IgD-negative memory B cell (primary cell): ENCODE results near the gene LILRB3. TPM values are rescaled to one million over a fixed set of nuclear protein-coding genes. Genes with fewer than 3 reads are reported as not detected.
"Not testable (repeated sequence)": the region's sequence is repeated elsewhere in the genome, so short reads cannot be mapped to it uniquely, and the experiment has no call there.

Source experiments
- H3K27ac Mint-ChIP-seq, 3 donors: one replicate each; pipeline ENCODE4 v1.8.0; 2020 to 2022; ENCODE audit warnings: mild to moderate bottlenecking in 3 of 3, mixed read lengths in 3 of 3, moderate library complexity in 1 of 3
- H3K27me3 Mint-ChIP-seq: one replicate; pipeline ENCODE4 v1.8.0; 2021; ENCODE audit warnings: mixed read lengths
- H3K36me3 Mint-ChIP-seq: one replicate; pipeline ENCODE4 v1.8.0; 2020; ENCODE audit warnings: mild to moderate bottlenecking, mixed read lengths
- H3K4me1 Mint-ChIP-seq, 3 donors: one replicate each; pipeline ENCODE4 v1.8.0; 2020 to 2022; ENCODE audit warnings: mixed read lengths in 3 of 3, mild to moderate bottlenecking in 1 of 3
- H3K4me3 Mint-ChIP-seq, 4 donors: one replicate each; pipeline ENCODE4 v1.8.0; 2020 to 2022; ENCODE audit warnings: mild to moderate bottlenecking in 4 of 4, mixed read lengths in 4 of 4, moderate library complexity in 3 of 4
- H3K9me3 Mint-ChIP-seq, 3 donors: one replicate each; pipeline ENCODE4 v1.8.0; 2020 to 2021; ENCODE audit warnings: mixed read lengths in 3 of 3, mild to moderate bottlenecking in 1 of 3
- polyA plus RNA-seq: library from polyadenylated mRNA; unstranded; fragments of 300-500 nt; fragmentation: Illumina TruSeq; gene quantifications from one replicate; pipeline ENCODE4 v1.2.3, GENCODE V29; 2021

LILRB3 gene
- polyA plus RNA-seq, 1 donor from 2014 or later, result 0.16 TPM

DNA sequence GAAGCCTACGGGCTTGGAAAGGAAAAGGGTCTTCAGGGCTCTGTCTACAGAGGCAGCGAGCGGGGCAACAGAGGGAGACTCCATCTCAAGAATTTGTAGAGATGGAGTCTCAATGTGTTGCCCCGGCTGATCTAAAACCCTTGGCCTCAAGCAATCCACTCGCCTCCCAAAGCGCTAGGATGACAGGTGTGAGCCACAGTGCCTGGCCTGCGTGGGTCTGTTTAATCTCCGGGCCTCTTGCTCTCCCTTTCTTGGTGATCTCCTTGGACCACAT lies 14.1 kb downstream of the LILRB3 start:
- no peaks in the 10 kb centered on the region for H3K27me3 Mint-ChIP-seq
- no peaks in the 10 kb centered on the region for H3K9me3 Mint-ChIP-seq
- peaks cover 38 to 47% (median 44%) of the 10 kb centered on the region in 3 donors for H3K4me1 Mint-ChIP-seq
- peak overlapping the region in 3 of 4 donors; percentile 69 to 82 (median 82) for H3K4me3 Mint-ChIP-seq
- H3K27ac Mint-ChIP-seq, result peak overlapping the region; percentile 83 to 94 (median 93)
- peaks cover 8% of the 10 kb centered on the region for H3K36me3 Mint-ChIP-seq

DNA sequence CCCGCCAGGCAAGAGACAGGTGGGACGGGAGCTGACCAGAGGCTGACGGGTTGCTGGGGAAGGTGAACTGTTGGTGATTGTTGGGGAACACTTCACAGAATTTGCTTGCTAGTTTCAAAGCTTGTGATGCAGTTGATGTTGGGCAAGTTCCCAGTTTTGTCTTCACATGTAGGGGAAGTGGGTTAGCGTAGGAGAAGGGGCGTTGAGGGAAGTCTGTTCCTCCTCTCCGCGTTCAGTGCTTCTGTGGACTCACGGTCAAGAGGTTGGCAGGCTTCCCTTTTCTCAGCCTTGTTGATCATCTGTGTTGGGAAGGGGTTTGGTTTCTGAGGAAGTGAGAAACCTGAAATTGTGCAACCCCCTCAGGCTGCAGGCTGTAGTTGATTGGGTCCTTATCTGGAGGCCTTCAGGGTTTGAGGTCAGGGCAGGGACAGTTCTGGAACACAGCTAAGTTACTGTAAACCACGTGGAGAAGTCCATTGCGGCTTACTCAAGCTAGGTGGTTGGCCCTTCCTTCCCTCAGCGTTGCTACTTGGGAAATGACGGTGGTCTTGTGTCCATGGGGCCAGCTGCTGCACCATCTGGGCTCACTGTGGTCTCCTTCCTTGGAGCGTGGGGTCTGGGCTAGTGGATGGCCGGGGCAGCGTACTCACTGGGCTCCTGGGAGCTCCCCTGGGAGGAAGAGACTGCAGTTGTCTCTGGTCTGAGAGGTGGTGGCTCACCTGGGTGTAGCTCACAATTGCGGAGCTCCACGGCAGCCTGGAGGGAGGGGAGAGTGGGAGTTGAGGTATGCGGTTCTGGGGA lies 14.6 kb downstream of the LILRB3 start:
- Mint-ChIP-seq H3K4me1 (peaks cover 40 to 51% (median 49%) of the 10 kb centered on the region in 3 donors), H3K4me3 (peak overlapping the region in 3 of 4 donors; percentile 75 to 82 (median 82)), H3K36me3 (peaks cover 11% of the 10 kb centered on the region), H3K9me3 (no peaks in the 10 kb centered on the region), H3K27me3 (no peaks in the 10 kb centered on the region), H3K27ac (peak overlapping the region; percentile 83 to 94 (median 93))

DNA sequence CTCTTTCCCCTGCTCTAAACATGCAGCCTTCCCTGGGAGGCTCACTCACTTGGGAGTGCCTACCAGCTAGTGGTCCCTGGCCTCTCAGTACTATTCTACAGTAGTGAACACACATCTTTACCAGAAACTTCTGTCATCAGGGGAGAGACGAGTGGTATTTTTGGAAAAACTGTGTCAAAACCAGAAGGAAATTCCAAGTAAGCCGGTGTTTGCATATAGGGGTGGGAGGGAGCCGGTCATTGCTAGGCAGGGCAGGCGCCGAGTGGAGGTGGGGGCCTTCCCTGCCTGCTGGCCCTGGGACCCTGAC lies 15.2 kb downstream of the LILRB3 start:
- H3K9me3 Mint-ChIP-seq, result no peaks in the 10 kb centered on the region
- H3K27me3 Mint-ChIP-seq, result no peaks in the 10 kb centered on the region
- H3K36me3 Mint-ChIP-seq, result peaks cover 16% of the 10 kb centered on the region
- H3K4me3 Mint-ChIP-seq, result peak overlapping the region; percentile 8 to 82 (median 66)
- peak overlapping the region; percentile 83 to 94 (median 93) for H3K27ac Mint-ChIP-seq
- H3K4me1 Mint-ChIP-seq, result peaks cover 46 to 57% (median 54%) of the 10 kb centered on the region in 3 donors

DNA sequence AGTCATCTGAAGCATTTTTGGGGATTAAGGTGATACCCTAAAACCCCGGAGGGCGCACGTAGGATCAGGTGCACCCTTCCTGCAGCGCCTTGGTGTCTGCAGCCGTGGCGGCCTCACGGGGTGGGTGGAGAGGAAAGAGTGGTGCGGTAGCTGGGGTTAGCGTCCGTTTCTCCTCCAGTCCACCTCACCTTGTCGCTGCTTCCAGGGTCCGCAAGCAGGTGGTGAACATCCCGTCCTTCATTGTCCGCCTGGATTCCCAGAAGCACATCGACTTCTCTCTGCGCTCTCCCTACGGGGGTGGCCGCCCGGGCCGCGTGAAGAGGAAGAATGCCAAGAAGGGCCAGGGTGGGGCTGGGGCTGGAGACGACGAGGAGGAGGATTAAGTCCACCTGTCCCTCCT lies 15.6 kb downstream of the LILRB3 start:
- peaks cover 18% of the 10 kb centered on the region for H3K36me3 Mint-ChIP-seq
- H3K4me3 Mint-ChIP-seq, result peak overlapping the region in 2 of 4 donors; percentile 82
- peak overlapping the region in 2 of 3 donors; percentile 59 to 94 for H3K27ac Mint-ChIP-seq
- not testable (repeated sequence) for H3K27me3 Mint-ChIP-seq, H3K9me3 Mint-ChIP-seq
- H3K4me1 Mint-ChIP-seq, result peaks cover 50 to 61% (median 58%) of the 10 kb centered on the region in 3 donors

DNA sequence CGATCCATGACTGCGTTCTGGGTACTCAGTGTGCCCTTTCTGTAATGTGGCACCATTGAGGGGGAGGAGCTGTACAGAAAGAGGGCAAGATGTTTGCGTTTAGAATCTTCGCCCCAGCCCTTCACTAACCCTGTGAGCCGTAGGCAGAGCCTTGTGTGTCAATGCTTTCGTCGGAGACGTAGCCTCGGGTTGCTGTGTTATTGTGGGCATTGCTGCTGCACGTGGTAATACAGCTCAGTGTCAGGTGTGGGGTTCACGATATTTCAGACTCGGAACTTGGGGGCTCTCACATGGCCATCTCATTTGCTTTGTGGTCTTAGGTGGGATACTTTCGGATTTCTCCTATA lies 16.0 kb downstream of the LILRB3 start:
- no peaks in the 10 kb centered on the region for H3K27me3 Mint-ChIP-seq
- peak overlapping the region in 2 of 4 donors; percentile 12 to 24 for H3K4me3 Mint-ChIP-seq
- peak overlapping the region in 2 of 3 donors; percentile 59 to 94 for H3K27ac Mint-ChIP-seq
- peaks cover 17% of the 10 kb centered on the region for H3K36me3 Mint-ChIP-seq
- H3K9me3 Mint-ChIP-seq, result no peaks in the 10 kb centered on the region
- peaks cover 54 to 63% (median 62%) of the 10 kb centered on the region in 3 donors for H3K4me1 Mint-ChIP-seq

DNA sequence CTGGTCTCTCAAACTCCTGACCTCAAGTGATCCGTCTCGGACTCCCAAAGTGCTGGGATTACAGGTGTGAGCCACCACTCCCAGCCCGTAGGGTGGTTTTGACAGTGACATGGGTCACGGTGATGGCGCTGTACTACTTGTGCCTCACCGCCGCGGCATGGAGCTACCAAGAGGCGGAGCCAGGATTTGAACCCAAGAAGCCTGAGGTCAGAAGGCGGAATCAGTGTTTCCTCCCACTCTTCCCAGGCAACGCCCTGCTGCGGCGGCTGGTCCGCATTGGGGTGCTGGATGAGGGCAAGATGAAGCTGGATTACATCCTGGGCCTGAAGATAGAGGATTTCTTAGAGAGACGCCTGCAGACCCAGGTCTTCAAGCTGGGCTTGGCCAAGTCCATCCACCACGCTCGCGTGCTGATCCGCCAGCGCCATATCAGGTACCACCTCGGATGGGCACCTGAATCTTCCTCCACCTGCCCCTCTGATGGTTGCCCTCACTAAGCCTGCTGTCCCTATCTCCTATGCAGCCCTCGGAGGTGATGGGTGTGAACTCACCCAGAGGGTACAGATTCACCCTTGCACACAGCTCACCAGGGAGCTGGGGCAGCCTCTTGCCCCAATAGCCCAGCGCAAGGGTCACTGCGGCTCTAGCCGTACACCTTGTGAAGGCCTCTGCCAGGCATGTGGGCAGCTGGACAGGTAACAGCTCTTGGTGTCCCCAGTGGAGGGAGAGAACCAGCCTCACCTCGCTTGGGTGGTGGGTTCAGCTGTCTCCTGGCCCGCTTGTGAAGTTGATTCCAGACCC lies 16.6 kb downstream of the LILRB3 start:
- Mint-ChIP-seq H3K9me3 (no peaks in the 10 kb centered on the region), H3K27me3 (no peaks in the 10 kb centered on the region), H3K4me3 (peak overlapping the region in 3 of 4 donors; percentile 24 to 85 (median 48)), H3K27ac (peak overlapping the region in 2 of 3 donors; percentile 48 to 96), H3K36me3 (peaks cover 17% of the 10 kb centered on the region), H3K4me1 (peaks cover 56 to 64% (median 63%) of the 10 kb centered on the region in 3 donors)

DNA sequence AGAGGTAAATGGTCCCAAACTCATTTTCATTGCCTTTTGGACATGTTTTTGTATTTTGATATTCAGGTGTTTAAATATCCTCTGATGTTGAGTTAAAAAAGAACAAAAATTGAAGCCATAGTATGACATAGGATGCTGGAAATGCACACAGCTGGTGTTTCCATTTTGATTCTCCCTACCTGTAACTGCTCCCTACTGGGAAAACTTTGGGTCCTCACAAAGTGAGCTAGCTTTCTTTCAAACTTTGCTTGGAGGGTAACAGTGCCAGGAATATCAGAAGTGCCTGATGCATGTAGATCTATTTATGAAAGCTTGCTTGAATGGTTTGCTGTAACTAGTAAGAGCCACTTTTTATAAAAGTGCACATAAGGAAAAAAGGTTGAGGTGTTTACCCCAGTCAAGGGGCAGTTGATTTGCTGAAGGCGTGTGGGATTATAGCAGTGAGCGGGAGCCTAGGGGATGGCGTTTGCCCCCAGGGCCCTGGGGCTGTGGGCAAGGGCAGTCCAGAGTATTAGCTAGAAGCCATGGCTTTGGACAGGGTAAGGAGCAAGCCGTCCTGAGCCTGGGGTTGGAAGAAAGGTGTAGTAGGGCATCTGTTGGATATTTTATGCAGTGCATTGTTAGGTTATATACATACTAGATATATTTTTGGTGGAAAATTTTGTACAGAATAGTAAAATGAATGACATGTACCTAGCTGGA lies 17.9 kb downstream of the LILRB3 start:
- H3K9me3 Mint-ChIP-seq, result no peaks in the 10 kb centered on the region
- no peaks in the 10 kb centered on the region for H3K27me3 Mint-ChIP-seq
- H3K36me3 Mint-ChIP-seq, result peaks cover 17% of the 10 kb centered on the region
- peak overlapping the region in 3 of 4 donors; percentile 73 to 97 (median 85) for H3K4me3 Mint-ChIP-seq
- H3K4me1 Mint-ChIP-seq, result peaks cover 57 to 65% (median 60%) of the 10 kb centered on the region in 3 donors
- H3K27ac Mint-ChIP-seq, result peak overlapping the region in 1 of 3 donors; percentile 96

DNA sequence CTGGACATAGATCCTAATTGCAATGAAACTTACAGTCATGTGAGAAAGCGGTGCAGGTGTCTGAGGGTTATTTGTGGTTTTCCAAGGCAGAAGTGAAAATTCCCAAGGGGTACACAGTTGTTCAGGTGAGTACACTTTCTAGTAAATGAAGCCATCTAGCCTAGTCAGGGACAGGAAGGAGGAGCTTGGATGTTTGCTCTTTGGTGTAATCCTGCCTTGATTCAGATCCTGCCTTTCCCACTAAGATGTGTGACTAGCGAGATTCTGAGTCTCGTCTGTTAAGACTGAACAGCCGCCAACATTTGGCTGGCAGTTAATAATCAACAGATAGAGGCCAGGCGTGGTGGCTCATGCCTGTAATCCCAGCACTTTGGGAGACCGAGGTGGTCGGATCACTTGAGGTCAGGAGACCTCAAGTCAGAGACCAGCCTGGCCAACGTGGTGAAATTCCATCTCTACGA lies 19.6 kb downstream of the LILRB3 start:
- H3K9me3 Mint-ChIP-seq, result no peaks in the 10 kb centered on the region
- H3K36me3 Mint-ChIP-seq, result peaks cover 17% of the 10 kb centered on the region

DNA sequence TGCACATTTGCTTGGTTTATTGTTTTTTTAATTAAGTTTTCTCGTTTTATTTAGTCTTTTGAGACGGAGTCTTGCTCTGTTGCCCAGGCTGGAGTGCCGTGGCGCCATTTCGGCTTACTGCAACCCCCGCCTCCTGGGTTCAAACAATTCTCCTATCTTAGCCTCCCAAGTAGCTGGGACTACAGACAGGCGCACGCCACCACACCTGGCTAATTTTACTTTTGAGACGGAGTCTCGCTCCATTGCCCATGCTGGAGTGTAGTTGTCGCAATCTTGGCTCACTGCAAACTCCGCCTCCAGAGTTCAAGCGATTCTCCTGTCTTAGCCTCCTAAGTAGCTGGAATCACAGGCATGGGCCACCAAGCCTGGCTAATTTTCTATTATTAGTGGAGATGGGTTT lies 20.8 kb downstream of the LILRB3 start:
- Mint-ChIP-seq H3K27me3 (no peaks in the 10 kb centered on the region), H3K36me3 (peaks cover 17% of the 10 kb centered on the region), H3K9me3 (no peaks in the 10 kb centered on the region), H3K27ac (peak overlapping the region; percentile 85 to 99 (median 96)), H3K4me3 (peak overlapping the region; percentile 97 to 100 (median 99)), H3K4me1 (peaks cover 39 to 45% (median 42%) of the 10 kb centered on the region in 3 donors)

More for the DNA sequence above, 19.6 kb downstream of the LILRB3 start:
- Mint-ChIP-seq H3K4me1 (peaks cover 48 to 55% (median 54%) of the 10 kb centered on the region in 3 donors), H3K4me3 (peak overlapping the region; percentile 97 to 100 (median 99)), H3K27me3 (no peaks in the 10 kb centered on the region), H3K27ac (peak overlapping the region; percentile 23 to 96 (median 88))

DNA sequence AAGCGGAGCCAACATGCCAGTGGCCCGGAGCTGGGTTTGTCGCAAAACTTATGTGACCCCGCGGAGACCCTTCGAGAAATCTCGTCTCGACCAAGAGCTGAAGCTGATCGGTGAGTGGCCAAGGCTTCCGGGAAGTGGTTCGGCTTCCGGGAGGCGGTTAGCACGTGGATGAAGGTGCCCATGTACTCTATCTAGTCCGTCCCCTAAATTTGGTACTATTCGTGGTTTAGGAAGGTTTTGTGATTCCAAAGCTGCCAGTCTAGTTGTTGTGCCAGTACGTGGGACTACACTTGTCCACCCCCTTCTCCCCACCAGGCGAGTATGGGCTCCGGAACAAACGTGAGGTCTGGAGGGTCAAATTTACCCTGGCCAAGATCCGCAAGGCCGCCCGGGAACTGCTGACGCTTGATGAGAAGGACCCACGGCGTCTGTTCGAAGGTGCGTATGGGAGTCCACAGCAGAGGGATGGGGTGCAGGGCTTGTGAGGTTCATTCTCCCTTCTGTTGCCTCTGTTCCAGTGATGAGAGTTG lies 21.6 kb downstream of the LILRB3 start:
- no peaks in the 10 kb centered on the region for H3K27me3 Mint-ChIP-seq
- peak overlapping the region; percentile 96 to 99 (median 99) for H3K27ac Mint-ChIP-seq
- H3K4me3 Mint-ChIP-seq, result peak overlapping the region; percentile 97 to 100 (median 99)
- peaks cover 38 to 45% (median 39%) of the 10 kb centered on the region in 3 donors for H3K4me1 Mint-ChIP-seq
- H3K36me3 Mint-ChIP-seq, result peaks cover 17% of the 10 kb centered on the region
- no peaks in the 10 kb centered on the region for H3K9me3 Mint-ChIP-seq

DNA sequence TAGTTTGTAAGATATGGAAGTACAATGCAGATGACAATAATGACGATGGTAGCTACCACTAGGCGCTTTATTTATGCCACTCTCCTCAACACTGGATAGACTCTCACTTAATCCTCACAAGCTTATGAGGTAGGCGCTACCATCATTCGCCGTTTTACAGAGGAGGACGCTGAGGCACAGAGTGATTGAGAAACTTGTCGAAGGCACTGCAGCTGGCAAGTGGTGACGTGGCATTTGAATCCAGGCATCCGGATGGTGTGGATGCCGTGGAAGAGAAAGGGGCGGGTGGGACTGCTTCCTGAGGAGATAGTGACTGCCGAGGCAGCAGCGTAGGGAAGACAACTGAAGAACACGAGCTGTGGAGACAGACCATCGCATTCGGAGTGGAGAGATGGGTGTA lies 23.4 kb downstream of the LILRB3 start:
- peak overlapping the region; percentile 47 to 97 (median 60) for H3K4me3 Mint-ChIP-seq
- H3K36me3 Mint-ChIP-seq, result peaks cover 12% of the 10 kb centered on the region
- peak overlapping the region in 2 of 3 donors; percentile 89 for H3K27ac Mint-ChIP-seq
- H3K4me1 Mint-ChIP-seq, result peaks cover 26 to 33% (median 33%) of the 10 kb centered on the region in 3 donors
- no peaks in the 10 kb centered on the region for H3K27me3 Mint-ChIP-seq
- no peaks in the 10 kb centered on the region for H3K9me3 Mint-ChIP-seq

DNA sequence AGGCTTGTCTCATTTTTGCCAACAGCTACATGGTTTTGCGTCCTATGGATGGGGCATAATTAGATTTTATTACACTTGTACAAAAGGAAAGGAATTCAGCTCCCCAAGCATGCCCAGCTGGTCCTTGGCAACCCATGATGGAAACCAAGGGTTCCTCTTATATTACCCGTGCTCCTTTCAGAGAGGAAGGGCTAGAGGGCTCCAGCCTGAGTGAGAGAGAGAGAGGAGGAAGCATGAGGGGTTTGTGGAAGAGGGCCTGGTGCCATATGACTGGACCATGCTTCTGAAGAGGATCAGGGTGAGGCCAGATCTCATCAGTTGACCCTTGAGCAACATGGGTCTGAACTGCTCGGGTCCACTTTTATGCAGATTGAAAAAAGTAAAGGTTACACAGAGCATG lies 25.7 kb downstream of the LILRB3 start:
- Mint-ChIP-seq H3K27ac (peak overlapping the region in 1 of 3 donors; percentile 19), H3K4me3 (peak overlapping the region in 1 of 4 donors; percentile 72), H3K36me3 (no peaks in the 10 kb centered on the region), H3K9me3 (no peaks in the 10 kb centered on the region), H3K4me1 (peaks cover 12 to 15% (median 14%) of the 10 kb centered on the region in 3 donors), H3K27me3 (no peaks in the 10 kb centered on the region)

DNA sequence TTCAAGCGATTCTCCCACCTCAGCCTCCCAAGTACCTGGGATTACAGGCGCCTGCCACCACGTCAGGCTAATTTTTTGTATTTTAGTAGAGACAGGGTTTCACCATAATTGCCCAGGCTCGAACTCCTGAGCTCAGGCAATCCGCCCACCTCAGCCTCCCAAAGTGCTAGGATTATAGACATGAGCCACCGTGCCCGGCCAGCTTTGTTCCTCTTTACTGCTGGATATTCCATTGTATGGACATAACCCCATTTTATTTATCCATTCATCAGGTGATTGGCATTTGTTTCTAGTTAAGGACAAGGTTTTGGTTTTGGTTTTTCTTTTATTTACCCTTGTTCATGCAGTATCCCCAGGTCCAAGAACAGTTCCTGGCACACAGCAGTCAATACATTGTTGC lies 26.3 kb downstream of the LILRB3 start:
- Mint-ChIP-seq H3K27ac (no peak overlapping the region), H3K9me3 (no peaks in the 10 kb centered on the region), H3K4me1 (peaks cover 9 to 14% (median 13%) of the 10 kb centered on the region in 3 donors), H3K36me3 (no peaks in the 10 kb centered on the region), H3K27me3 (no peaks in the 10 kb centered on the region), H3K4me3 (peak overlapping the region in 1 of 4 donors; percentile 72)

DNA sequence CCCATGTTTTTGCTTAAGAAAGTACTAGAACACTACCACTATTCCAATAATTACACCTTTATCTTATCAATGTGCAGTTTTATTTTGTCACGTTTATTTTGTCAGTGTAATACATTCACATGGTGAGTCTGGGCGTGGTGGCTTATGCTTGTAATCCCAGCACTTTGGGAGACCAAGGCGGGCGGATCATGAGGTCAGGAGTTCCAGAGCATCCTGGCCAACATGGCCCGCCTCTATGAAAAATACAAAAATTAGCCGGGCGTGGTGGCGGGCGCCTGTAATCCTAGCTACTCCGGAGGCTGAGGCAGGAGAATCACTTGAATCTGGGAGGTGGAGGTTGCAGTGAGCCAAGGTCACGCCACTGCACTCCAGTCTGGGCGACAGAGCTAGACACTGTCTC lies 28.3 kb downstream of the LILRB3 start:
- not testable (repeated sequence) for H3K36me3 Mint-ChIP-seq, H3K9me3 Mint-ChIP-seq, H3K27ac Mint-ChIP-seq, H3K27me3 Mint-ChIP-seq
- Mint-ChIP-seq H3K4me3 (peak overlapping the region in 1 of 4 donors; percentile 71), H3K4me1 (peaks cover 8 to 11% (median 9%) of the 10 kb centered on the region in 3 donors)
